GM18951 (cell line): ENCODE measurements around the gene KISS1R.

ENCODE experiments used
- POLR2A ChIP-seq: IDR thresholded peaks from 4 replicates; pipeline ENCODE4 v1.6.1; 2011; ENCODE audit warnings: mild to moderate bottlenecking; ENCODE audit not compliant: insufficient read length, insufficient read depth; ENCODE audit errors: extremely low read depth
- in situ Hi-C: fragments of 300-500 bp; cut with MboI; formaldehyde crosslinking; loops from one replicate; pipeline ENCODE4 v1.12.0; 2022; ENCODE audit warnings: low sequenced_read_pairs, mixed read lengths, inconsistent platforms; ENCODE audit not compliant: unreplicated experiment

Gene KISS1R

GRCh38 chr19:947090-947706 is 30.1 kb downstream of the KISS1R start:
- TF ChIP-seq POLR2A: no peak
- in situ Hi-C loops: no loop called here

- in situ Hi-C loops: no loop called here
- TF ChIP-seq POLR2A: peak; percentile 36
These were observed 30.8 kb downstream of the KISS1R start for GRCh38 chr19:947707-948539.

GRCh38 chr19:948842-949496 is 31.8 kb downstream of the KISS1R start:
- TF ChIP-seq POLR2A: no peak
- in situ Hi-C loops: no loop called here

- in situ Hi-C loops: no loop called here
- no peak for TF ChIP-seq POLR2A
These were observed 33.4 kb downstream of the KISS1R start for GRCh38 chr19:950352-951066.

GRCh38 chr19:952049-952679 is 35.0 kb downstream of the KISS1R start:
- no peak for TF ChIP-seq POLR2A
- in situ Hi-C loops: no loop called here

GRCh38 chr19:952680-953444 is 35.7 kb downstream of the KISS1R start:
- in situ Hi-C loops: no loop called here
- TF ChIP-seq POLR2A: no peak

- TF ChIP-seq POLR2A: no peak
- in situ Hi-C loops: no loop called here
These were observed 36.5 kb downstream of the KISS1R start for GRCh38 chr19:953445-954271.

- TF ChIP-seq POLR2A: no peak
- in situ Hi-C loops: no loop called here
These were observed 37.1 kb downstream of the KISS1R start for GRCh38 chr19:954272-954671.

GRCh38 chr19:954672-955494 is 37.8 kb downstream of the KISS1R start:
- in situ Hi-C loops: no loop called here
- peak; percentile 35 for TF ChIP-seq POLR2A

GRCh38 chr19:955803-956765 is 39.0 kb downstream of the KISS1R start:
- in situ Hi-C loops: no loop called here
- no peak for TF ChIP-seq POLR2A
